GM20000 (cell line): Measurements from ENCODE around the gene TREML1.
"Not testable (repeated sequence)": the region's sequence is repeated elsewhere in the genome, so short reads cannot be mapped to it uniquely, and the experiment has no call there.

ENCODE experiments used
- DNase-seq: peaks from one replicate; pipeline ENCODE4 v3.0.0; 2012; ENCODE audit warnings: low spot score
- TF ChIP-seq, protein P1 (sequence below): IDR thresholded peaks from 2 replicates; pipeline ENCODE4 v1.5.1; 2012; ENCODE audit warnings: mild to moderate bottlenecking, control low read depth; ENCODE audit errors: extremely low read depth, missing control alignments

TREML1 gene

GRCh38 chr6:41119508-41119907, 34.6 kb downstream of the TREML1 start:
- no peak for DNase-seq
- TF ChIP-seq, protein P1, sequence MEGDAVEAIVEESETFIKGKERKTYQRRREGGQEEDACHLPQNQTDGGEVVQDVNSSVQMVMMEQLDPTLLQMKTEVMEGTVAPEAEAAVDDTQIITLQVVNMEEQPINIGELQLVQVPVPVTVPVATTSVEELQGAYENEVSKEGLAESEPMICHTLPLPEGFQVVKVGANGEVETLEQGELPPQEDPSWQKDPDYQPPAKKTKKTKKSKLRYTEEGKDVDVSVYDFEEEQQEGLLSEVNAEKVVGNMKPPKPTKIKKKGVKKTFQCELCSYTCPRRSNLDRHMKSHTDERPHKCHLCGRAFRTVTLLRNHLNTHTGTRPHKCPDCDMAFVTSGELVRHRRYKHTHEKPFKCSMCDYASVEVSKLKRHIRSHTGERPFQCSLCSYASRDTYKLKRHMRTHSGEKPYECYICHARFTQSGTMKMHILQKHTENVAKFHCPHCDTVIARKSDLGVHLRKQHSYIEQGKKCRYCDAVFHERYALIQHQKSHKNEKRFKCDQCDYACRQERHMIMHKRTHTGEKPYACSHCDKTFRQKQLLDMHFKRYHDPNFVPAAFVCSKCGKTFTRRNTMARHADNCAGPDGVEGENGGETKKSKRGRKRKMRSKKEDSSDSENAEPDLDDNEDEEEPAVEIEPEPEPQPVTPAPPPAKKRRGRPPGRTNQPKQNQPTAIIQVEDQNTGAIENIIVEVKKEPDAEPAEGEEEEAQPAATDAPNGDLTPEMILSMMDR, result no peak

DNA sequence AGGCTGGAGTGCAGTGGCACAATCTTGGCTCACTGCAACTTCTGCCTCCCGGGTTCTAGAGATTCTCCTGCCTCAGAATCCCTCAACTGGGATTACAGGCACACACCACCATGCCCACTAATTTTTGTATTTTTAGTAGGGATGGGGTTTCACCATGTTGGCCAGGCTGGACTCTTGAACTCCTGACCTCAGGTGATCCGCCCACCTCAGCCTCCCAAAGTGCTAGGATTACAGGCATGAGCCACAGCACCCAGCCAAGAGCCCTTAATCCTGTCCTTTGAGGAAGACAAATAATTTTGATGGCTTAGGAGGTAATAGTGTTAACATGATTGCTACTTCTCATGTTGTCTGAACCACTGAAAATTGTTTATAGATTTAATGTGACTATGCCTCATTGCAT, 39.1 kb downstream of the TREML1 start:
- not testable (repeated sequence) for DNase-seq

DNA sequence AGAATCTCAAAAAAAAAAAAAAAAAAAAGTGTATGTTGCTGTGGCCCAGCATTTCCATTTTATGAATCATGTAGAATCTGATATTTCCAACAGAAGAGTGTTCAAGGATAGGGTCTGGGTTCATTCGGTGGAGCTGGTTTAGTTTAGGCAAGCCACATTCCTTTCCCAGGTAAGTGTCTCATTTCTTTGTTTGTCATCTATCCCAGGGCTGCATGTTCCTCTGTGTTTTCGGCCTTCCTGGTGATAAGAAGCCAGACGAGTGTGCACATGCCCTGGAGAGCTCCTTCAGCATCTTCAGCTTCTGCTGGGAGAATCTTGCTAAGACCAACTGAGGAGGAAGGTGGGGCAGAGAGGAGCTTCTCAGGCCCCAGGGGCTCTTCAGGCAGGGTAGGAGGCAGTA, 43.1 kb downstream of the TREML1 start:
- TF ChIP-seq, protein P1, result no peak
- DNase-seq, result no peak

DNA sequence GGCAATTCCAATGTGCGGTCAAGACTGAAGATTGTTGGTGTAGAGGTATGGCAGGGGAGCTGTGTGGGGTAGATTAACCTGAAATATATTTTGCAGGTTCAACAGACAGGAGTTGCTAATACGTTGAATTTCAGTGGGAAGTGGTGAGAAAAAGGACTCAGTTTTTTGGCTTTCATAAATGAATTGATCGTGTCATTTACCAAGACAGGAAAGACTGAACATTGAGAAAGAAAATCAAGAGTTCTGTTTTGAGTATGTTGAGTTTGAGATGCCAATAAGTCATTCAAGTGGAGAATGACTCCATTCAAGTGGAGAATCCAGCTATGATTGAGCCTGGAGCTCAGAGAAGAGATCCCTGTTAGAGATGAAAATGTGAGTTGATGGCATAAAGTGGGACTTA, 50.3 kb downstream of the TREML1 start:
- TF ChIP-seq, protein P1, result no peak
- no peak for DNase-seq

- no peak for DNase-seq
- TF ChIP-seq, protein P1, result no peak
Measured at GRCh38 chr6:41100871-41101287, 53.3 kb downstream of the TREML1 start.
